GM10248 (cell line): ENCODE measurements around the gene ZCCHC24.

Experiments
- CTCF ChIA-PET: fragments of 300-600 bp; sonication (Branson Sonifier 250); formaldehyde crosslinking; extraction: SDS; loops from one replicate; lab custom pipeline; 2021; ENCODE audit warnings: antibody characterized with exemption; lab: Yijun Ruan, JAX
- POLR2A ChIA-PET: fragments of 350-650 bp; sonication (Branson Sonifier 250); formaldehyde crosslinking; extraction: SDS; loops from one replicate; lab custom pipeline; 2020; ENCODE audit warnings: antibody characterized with exemption; lab: Yijun Ruan, JAX
- DNase-seq: peaks from one replicate; pipeline ENCODE4 v3.0.0; 2012; ENCODE audit errors: extremely low spot score
- TF ChIP-seq, protein P1 (sequence below): IDR thresholded peaks from 2 replicates; pipeline ENCODE4 v1.5.1; 2012; ENCODE audit warnings: mild to moderate bottlenecking, low read depth; ENCODE audit errors: extremely low read depth, missing control alignments, control extremely low read depth

Gene ZCCHC24

DNA sequence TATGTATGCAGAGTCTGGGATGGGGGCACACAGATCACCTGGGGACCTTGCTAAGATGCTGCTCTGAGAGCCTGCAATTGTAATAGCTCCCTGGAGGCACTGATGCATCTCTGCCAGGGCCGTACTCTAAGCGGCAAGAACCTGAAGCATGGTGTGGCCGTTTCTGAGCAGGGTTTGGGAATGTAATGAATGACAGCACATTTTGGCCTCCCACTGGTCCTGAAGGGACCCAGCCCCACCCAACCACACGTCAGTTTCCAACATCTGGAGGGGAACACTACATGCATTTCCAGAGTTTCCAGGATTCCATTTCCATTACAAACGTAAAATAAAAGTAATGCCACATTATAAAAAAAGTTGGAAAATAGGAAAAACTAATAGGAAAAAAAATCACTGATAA, 14.0 kb downstream of the ZCCHC24 start:
- POLR2A ChIA-PET = no interaction called here

DNA sequence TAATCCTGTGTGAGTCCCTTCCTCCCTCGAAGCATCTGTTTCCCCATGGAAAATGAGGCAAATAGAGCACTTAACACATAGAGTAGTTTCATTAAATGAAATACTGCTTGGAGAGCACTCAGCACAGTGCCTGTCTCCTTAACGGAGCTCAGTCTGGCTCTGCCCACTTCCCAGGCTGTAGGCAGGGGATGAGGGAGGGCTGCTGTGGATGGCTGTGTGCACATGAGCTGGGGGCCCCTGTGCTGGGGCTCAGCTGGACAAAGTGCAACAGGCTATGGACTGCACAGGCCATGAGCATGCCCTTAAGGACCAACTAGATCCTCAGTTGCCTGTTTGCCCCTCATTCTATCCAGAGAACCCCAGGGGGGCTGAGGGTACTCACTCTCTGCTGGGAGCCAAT, 14.5 kb downstream of the ZCCHC24 start:
- CTCF ChIA-PET = interaction anchor here (0.9 kb wide), 1 partner anchor 14 kb away, joined by 3 read pairs; no protein-coding TSS in a partner anchor
- TF ChIP-seq, protein P1, sequence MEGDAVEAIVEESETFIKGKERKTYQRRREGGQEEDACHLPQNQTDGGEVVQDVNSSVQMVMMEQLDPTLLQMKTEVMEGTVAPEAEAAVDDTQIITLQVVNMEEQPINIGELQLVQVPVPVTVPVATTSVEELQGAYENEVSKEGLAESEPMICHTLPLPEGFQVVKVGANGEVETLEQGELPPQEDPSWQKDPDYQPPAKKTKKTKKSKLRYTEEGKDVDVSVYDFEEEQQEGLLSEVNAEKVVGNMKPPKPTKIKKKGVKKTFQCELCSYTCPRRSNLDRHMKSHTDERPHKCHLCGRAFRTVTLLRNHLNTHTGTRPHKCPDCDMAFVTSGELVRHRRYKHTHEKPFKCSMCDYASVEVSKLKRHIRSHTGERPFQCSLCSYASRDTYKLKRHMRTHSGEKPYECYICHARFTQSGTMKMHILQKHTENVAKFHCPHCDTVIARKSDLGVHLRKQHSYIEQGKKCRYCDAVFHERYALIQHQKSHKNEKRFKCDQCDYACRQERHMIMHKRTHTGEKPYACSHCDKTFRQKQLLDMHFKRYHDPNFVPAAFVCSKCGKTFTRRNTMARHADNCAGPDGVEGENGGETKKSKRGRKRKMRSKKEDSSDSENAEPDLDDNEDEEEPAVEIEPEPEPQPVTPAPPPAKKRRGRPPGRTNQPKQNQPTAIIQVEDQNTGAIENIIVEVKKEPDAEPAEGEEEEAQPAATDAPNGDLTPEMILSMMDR = no peak
- DNase-seq = no peak
- POLR2A ChIA-PET = no interaction called here

More for the DNA sequence above, 14.0 kb downstream of the ZCCHC24 start:
- CTCF ChIA-PET = interaction anchor here (0.9 kb wide), 1 partner anchor 13 kb away, joined by 3 read pairs; no protein-coding TSS in a partner anchor
- TF ChIP-seq, protein P1 = no peak
- DNase-seq = no peak

DNA sequence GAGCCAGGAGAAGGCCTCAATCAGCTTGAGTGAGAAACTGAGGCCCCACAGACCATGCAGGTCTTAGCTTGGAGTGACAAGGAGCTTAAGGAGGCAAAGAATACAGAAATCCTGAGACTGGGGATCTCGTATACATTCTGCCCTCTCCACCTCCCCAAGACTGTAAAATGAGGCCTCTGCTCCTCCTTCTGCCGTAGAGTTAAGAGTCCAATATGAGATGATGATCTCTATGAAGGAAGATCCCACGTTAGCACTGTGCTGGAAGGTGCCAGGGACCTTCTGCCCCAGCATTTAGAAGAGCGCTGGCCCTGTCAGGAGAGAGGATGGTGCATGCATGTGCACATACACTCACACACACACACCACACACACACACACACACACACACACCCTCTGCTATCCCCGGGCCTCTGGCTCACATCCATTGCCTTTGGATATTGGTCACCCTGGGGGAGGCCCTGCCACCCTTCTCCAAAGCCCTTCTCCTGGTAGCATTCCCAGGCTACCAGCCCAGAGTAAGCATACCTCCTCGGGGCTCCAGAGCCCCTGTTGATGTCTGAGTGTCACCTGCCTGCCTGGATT, 15.0 kb downstream of the ZCCHC24 start:
- DNase-seq = no peak
- CTCF ChIA-PET = interaction anchor here (0.9 to 1.2 kb wide), 2 partner anchors 8 to 14 kb away, joined by 3 to 4 read pairs; no protein-coding TSS in a partner anchor
- POLR2A ChIA-PET = no interaction called here

GRCh38 chr10:79429751-79430150, 15.7 kb downstream of the ZCCHC24 start:
- CTCF ChIA-PET = interaction anchor here (1.2 kb wide), 1 partner anchor 9 kb away, joined by 4 read pairs; no protein-coding TSS in a partner anchor
- POLR2A ChIA-PET = no interaction called here
- no peak for DNase-seq
- TF ChIP-seq, protein P1 = no peak

More for the DNA sequence above, 15.0 kb downstream of the ZCCHC24 start:
- TF ChIP-seq, protein P1 = no peak

DNA sequence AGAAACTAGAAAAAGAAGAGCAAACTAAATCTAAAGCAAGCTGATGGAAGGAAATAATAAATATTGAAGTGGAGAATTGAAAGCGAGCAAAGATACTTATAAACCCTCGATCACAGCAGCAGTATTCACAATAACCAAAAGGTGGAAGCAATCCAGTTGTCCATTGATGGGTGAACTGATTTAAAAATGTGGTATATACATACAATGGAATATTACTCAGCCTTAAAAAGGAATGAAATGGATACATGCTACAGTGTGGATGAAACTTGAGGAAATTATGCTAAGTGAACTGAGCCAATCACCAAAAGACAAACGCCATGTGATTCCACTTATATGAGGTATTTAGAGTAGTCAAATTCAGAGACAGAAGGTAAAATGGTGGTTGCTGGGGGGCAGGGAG, 17.5 kb downstream of the ZCCHC24 start:
- POLR2A ChIA-PET = no interaction called here
- DNase-seq = no peak
- TF ChIP-seq, protein P1 = no peak
- CTCF ChIA-PET = no interaction called here

DNA sequence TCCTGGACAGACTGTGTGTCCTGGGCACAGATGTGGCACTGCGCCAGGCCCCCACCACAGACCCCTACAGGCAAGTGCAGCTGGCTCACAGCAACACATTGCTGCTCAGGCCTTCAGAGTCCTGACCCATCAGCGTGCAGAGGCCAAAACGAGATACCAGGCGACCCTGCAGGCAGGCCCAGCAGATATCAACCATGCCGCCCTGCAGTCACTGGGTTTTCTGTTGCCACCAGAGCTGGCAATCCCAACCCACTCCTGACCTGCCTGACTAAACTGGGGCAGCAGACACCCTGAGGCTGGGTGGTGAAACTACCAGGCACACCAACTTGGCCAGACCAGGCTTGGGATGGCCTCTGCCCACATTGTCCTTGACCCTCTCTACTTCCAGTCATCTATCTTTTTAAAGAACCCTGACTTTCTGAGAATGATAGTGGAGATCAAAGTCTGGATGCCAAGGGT, 20.3 kb downstream of the ZCCHC24 start:
- CTCF ChIA-PET = interaction anchor here (1.2 kb wide), 1 partner anchor 24 kb away, joined by 4 read pairs; no protein-coding TSS in a partner anchor
- no peak for DNase-seq
- POLR2A ChIA-PET = no interaction called here
- TF ChIP-seq, protein P1 = no peak
